Embryonic facial prominence (tissue), 1 donor: ENCODE data around the gene CEP63.
A peak's percentile ranks its signal among the peaks of the same experiment; 100 is the strongest.
"Not testable (repeated sequence)": the region's sequence is repeated elsewhere in the genome, so short reads cannot be mapped to it uniquely, and the experiment has no call there.

ENCODE experiments used
- DNase-seq: peaks from one replicate; pipeline ENCODE4 v3.0.0-alpha.2; 2016; ENCODE audit errors: extremely low spot score

Gene CEP63

DNA sequence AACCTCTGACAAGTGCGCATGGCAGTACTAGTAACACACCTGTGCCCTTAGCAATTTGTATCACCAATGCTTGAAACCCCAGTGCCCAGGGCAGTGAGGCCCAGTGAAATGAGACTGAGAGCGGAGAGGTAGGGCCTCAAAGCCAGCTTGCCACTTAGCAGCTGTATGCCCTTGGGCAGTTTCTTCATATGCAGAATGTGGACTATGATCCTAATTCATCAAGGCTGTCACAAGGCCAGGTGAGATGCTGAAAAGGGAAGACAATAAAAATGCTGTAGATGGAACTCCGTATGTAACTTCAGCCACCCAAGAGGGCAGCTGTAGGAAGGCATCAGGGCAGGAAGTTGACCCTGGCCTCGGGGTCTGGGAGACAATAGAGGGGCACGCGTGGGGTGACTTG is 90.6 kb downstream of the CEP63 start:
- no peak for DNase-seq

DNA sequence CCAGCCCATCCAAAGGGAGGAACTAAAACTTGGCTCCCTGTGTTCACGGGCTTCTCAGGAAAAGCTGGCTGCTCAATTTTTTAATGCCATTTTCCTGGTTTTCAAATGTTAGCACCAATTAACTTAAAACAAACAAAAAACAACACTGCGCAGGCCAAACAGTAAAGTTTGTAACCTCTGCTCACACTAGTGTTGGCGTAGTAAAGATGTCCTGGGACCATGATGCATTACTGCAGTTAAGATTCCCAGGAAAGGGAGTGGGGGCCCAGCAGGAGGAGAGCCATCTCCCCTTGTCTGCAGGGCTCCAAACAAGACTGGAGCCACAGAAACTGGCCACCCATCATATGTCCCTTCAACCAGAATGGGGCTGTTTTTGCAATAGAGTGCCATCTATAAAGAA is 91.0 kb downstream of the CEP63 start:
- no peak for DNase-seq

- no peak for DNase-seq
Measured at GRCh38 chr3:134579141-134579665, 93.3 kb downstream of the CEP63 start.

GRCh38 chr3:134590766-134591165 is 104.9 kb downstream of the CEP63 start:
- no peak for DNase-seq

DNA sequence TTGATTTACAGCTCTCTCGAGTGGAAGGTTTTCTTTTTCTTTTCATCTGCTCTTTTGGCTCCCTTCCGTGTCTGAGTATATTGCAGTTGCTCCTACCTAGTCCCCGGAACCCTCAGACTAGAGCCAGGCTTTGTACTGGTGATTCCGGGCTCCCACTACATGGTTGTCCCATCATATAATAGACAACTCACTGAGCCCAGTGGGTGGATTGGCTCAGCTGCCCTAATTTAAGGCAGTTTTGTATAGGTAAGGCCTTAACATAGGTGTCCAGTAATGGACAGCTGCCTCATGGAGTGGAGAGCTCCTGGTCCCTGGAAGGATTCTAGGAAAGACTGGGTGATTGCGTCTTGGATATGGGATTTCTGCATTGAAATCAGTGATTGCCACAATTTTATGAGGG is 106.9 kb downstream of the CEP63 start:
- no peak for DNase-seq

DNA sequence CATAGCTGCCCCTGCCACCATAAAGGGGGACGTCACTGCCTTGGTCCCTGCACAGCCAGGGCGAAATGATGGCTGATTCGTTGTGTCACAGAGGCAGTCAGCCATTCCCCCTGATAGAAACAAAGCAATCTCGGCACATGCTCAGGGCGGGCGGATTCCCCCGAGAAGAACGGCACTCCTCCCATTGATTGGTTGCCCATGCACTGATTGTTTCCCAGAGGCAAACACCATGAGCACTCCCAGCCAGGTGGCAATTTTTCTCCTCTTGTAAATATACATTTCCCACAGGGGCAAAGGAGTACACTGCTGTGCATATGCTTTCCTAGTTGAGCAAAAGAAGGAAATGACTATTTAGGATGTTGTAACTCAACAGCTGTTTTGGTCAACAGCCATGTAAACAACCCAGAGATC is 108.5 kb downstream of the CEP63 start:
- DNase-seq: no peak

DNA sequence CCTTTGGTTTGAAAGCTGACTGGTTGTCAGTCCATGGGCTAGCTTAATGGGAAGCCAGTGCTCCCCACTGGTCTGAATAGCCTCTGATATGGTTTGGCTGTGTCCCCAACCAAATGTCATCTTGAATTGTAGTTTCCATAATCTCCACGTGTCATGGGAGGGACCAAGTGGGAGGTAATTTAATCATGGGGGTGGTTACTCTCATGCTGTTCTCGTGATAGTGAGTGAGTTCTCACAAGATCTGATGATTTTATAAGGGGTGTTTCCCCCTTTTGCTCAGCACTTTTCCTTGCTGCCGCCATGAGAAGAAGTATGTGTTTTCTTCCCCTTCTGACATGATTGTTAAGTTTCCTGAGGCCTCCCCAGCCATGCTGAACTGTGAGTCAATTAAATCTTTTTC is 109.1 kb downstream of the CEP63 start:
- not testable (repeated sequence) for DNase-seq

DNA sequence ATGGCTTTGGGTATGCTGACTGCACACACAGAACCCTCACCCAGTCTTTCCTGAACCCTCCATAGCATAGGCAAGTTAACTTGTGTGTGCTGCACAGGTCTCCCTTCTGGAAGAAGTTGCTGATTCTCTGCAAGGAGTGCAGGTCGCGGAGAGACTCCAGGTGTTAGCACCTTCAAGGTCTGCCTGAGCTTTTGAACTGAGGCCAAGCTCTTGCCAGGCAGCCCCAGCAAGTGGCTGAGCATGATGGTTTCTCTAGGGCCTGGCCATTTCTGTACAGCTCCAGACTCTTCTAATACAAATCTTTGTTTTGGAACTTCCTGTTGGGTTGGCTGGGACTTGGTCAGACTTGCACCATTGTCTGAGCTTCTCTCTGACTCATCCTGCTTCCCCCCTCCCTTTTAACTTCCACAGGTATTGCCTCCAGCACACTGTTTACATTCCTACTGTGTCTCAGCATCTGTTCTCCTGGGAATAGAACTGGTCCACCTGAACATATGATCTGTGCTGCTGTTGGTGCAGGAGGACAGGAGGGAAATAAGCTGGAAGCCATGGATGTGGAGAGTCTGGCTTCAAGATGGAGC is 111.6 kb downstream of the CEP63 start:
- no peak for DNase-seq

DNA sequence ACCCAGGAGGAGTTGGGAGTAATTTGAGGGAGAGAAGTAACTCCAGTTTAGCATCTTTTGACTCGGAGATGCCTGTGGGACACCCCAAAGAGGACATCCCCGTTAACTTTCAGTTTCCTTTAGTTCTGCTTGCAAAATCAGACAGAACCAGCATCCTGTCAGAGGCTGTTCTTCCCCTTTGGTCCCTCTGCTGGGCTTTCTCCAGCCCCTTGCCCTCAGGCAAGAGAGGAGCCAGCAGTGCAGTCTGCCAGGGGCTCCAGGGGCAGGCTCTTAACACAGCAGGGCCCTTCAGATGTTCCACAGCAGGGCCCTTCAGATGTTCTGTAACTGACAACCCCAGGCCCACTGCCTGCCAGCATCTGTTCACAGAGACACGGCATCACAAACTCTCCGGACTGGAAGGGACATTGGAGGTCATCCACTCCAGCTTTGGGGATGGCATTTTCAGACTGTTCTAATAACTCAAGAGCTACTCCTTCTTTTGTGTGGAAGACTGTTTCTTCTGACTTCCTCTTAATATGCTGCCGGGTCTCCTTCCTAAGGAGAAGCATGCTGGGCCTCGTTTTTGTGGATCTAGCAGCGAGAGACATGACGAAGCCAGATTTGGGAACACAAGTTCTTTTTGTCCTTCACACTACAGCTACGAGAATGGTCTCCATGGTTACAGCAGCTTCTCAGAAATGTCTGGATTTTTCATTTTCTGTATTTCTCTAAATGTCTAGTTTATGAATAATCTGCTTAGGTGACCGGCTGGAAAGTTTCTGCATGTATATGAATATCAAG is 113.1 kb downstream of the CEP63 start:
- no peak for DNase-seq

DNA sequence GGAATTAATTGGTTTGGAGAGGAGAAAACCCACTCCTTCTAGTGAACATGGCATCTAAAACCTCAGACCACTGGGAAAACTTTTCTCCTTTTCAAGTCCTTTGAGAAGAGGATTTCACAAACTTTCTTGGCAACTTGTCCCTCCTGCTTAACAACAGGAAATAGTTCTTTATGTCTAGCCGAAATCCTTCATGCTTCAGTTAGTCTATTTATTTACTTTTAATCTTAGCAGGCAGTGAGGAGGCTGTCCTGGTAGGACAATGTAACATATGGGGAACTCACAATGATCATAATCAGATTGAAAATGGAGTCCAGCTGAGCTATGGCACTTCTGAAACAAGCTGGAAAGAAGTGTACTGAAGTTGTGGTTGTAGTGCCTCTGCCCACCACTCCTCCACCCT is 114.3 kb downstream of the CEP63 start:
- DNase-seq: no peak

- DNase-seq: peak; percentile 68
Measured at GRCh38 chr3:134600685-134601463, 115.0 kb downstream of the CEP63 start.

DNA sequence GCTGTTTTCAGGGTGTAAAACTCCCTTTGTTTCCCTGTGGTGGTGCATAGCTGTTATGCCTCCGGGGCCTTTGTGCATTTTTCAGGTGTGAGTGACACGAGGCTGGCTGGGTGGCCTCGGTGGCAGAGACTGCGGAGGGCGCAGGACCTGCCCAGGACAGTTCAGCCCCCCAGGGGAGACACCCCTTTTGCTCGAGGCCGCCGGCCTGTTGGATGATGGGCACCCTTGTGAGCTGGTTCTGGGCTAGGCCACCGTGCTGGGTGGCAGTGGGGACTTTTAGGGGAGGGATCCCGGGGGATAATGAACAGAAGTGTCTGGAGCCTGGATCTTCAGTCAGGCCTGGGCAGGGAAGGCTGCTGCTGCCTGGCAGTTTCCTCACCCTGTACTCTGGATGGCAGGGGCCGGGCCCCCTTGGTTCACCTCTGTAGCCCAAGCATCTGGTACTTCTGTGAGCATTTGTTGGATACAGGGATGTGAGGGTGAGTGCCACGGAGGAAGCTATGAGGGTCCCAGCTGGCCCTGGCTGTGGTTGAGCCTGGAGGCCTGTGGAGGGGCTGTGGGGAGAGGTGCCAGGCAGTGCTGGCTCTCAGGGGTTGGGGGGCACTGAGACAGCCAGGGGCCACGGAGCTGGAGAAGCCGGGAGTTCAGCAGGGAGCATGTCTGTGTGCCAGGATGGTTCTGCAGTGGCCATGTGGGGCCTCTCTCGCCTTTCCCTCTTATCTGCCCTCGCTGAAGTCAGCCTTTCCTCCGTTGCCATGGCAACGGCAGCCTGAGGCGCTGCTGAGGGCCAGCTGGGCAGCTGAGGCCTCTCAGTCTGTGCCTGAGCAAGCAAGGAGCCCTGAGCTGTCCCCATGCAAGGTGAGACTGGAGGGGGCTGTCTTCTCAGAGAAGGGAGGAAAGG is 115.9 kb downstream of the CEP63 start:
- no peak for DNase-seq

- DNase-seq: no peak
Measured at GRCh38 chr3:134602440-134602814, 116.6 kb downstream of the CEP63 start.

- no peak for DNase-seq
Measured at GRCh38 chr3:134603480-134603879, 117.6 kb downstream of the CEP63 start.

DNA sequence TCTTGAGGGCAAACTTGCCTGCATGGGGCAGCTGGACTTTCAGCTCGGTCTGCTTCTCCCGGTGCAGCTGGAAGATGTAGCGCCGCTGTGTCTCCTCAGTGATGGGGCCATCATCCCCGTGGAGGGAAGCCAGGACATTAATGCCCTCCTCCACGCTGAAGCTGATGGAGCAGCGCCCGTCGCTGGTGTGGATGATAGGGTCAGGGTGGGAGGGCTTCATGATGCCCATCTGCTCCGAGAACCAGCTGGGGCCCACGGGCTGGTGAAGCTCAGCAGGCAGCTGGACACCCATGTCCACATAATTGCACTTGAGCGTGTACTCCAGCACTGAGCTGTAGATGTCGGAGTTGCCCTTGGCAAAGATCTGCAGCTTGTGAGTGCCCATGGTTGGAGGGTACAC is 118.1 kb downstream of the CEP63 start:
- no peak for DNase-seq

DNA sequence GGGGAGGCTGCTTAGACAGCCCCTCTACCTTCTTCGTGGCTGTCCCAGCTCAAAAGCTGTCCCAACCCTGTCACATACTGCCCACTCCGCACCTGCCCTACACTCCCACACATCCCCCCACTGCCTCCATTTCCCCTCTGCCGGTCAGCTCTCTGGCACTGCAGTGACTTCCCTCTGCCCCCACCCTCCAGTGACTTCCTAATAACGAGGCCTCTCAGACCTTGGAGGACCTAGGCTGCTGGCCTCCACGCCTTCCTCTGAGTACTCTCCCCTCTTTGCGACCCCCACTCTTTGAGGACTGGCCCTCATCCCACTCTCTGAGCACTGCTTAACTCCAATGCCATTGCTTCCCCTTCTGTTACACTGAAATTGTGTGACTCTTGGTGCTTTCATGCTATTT is 119.7 kb downstream of the CEP63 start:
- DNase-seq: no peak

GRCh38 chr3:134606033-134607025 is 120.5 kb downstream of the CEP63 start:
- no peak for DNase-seq

GRCh38 chr3:134607054-134608022 is 121.5 kb downstream of the CEP63 start:
- DNase-seq: no peak
